Measurements from ENCODE around the gene NME4. TPM values are rescaled to one million over a fixed set of nuclear protein-coding genes. Genes with fewer than 3 reads are reported as not detected.

NME4 gene
- total and polyA plus RNA-seq, 2 donors (not counting 1 experiment from before 2014, with no cell fraction given) = 48.7 to 61.9 TPM

- peaks cover 7% of the 10 kb centered on the region for H3K4me1 Mint-ChIP-seq
- no peaks in the 10 kb centered on the region for H3K9me3 Mint-ChIP-seq (ENCODE audit: insufficient read depth)
- H3K4me1 ChIP-seq (ENCODE audit: control insufficient read depth in 2 of 2, insufficient read depth in 2 of 2, low read length in 2 of 2) = peaks cover 5 to 13% of the 10 kb centered on the region in 2 donors
- no peaks in the 10 kb centered on the region for H3K27me3 ChIP-seq (replicated peaks in 1 of 4; ENCODE audit: control extremely low read depth in 1 of 4, control insufficient read depth in 3 of 4, insufficient read depth in 4 of 4, low read length in 3 of 4)
- 86% methylated on average over 10 of the region's 12 CpGs for WGBS (ENCODE audit: insufficient coverage)
- intact Hi-C loops (cut with micrococcal nuclease) = loop anchor here (5.0 kb wide), 2 partner anchors 182 to 1207 kb away; partner anchors contain the start of genes CRAMP1 and IFT140
- peaks cover 0 to under 1% of the 10 kb centered on the region in 2 experiments for H3K36me3 ChIP-seq (replicated peaks in 1 of 2; ENCODE audit: control extremely low read depth in 1 of 2, control insufficient read depth in 1 of 2, extremely low read depth in 1 of 2, insufficient read depth in 2 of 2, low read length in 1 of 2)
- H3K27ac ChIP-seq (ENCODE audit: low read length in 2 of 2) = no peak overlapping the region
- H3K4me3 ChIP-seq (ENCODE audit: control extremely low read depth in 1 of 5, extremely low read depth in 1 of 5, insufficient read depth in 1 of 5, low read depth in 2 of 5, low read length in 4 of 5) = no peak overlapping the region
- ATAC-seq (ENCODE audit: low read depth) (no peak), DNase-seq (no peak)
- TF ChIP-seq EZH2 (IDR thresholded peaks at IDR 0.05; ENCODE audit: borderline replicate concordance, insufficient read depth, low read depth, low read length, poor library complexity, severe bottlenecking) = no peak
- TF ChIP-seq, protein P1, sequence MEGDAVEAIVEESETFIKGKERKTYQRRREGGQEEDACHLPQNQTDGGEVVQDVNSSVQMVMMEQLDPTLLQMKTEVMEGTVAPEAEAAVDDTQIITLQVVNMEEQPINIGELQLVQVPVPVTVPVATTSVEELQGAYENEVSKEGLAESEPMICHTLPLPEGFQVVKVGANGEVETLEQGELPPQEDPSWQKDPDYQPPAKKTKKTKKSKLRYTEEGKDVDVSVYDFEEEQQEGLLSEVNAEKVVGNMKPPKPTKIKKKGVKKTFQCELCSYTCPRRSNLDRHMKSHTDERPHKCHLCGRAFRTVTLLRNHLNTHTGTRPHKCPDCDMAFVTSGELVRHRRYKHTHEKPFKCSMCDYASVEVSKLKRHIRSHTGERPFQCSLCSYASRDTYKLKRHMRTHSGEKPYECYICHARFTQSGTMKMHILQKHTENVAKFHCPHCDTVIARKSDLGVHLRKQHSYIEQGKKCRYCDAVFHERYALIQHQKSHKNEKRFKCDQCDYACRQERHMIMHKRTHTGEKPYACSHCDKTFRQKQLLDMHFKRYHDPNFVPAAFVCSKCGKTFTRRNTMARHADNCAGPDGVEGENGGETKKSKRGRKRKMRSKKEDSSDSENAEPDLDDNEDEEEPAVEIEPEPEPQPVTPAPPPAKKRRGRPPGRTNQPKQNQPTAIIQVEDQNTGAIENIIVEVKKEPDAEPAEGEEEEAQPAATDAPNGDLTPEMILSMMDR (IDR thresholded peaks at IDR 0.05) = no peak
- H3K27me3 Mint-ChIP-seq = no peaks in the 10 kb centered on the region
- no peaks in the 10 kb centered on the region for H3K9me3 ChIP-seq (ENCODE audit: control extremely low read depth in 1 of 3, control insufficient read depth in 2 of 3, insufficient read depth in 1 of 3, low read length in 2 of 3)
- H2AFZ ChIP-seq (ENCODE audit: insufficient read depth, low read depth, low read length, poor library complexity, severe bottlenecking) = no peak overlapping the region
- no peak overlapping the region for H3K9ac ChIP-seq (ENCODE audit: low read length)
- H3K79me2 ChIP-seq (ENCODE audit: control insufficient read depth, insufficient read depth, low read length) = no peaks in the 10 kb centered on the region
- ChIA-PET CTCF (no interaction called here), POLR2A (no interaction called here)
- no peak overlapping the region for H3K4me3 Mint-ChIP-seq
- H3K27ac Mint-ChIP-seq = no peak overlapping the region
- H3K4me2 ChIP-seq (replicated peaks; ENCODE audit: low read depth, low read length, poor library complexity, severe bottlenecking) = no peak overlapping the region
- H4K20me1 ChIP-seq (ENCODE audit: control insufficient read depth, insufficient read depth, low read length, poor library complexity, severe bottlenecking) = no peaks in the 10 kb centered on the region
Observed at GRCh38 chr16:404971-405486, 8.0 kb downstream of the NME4 start.

DNA sequence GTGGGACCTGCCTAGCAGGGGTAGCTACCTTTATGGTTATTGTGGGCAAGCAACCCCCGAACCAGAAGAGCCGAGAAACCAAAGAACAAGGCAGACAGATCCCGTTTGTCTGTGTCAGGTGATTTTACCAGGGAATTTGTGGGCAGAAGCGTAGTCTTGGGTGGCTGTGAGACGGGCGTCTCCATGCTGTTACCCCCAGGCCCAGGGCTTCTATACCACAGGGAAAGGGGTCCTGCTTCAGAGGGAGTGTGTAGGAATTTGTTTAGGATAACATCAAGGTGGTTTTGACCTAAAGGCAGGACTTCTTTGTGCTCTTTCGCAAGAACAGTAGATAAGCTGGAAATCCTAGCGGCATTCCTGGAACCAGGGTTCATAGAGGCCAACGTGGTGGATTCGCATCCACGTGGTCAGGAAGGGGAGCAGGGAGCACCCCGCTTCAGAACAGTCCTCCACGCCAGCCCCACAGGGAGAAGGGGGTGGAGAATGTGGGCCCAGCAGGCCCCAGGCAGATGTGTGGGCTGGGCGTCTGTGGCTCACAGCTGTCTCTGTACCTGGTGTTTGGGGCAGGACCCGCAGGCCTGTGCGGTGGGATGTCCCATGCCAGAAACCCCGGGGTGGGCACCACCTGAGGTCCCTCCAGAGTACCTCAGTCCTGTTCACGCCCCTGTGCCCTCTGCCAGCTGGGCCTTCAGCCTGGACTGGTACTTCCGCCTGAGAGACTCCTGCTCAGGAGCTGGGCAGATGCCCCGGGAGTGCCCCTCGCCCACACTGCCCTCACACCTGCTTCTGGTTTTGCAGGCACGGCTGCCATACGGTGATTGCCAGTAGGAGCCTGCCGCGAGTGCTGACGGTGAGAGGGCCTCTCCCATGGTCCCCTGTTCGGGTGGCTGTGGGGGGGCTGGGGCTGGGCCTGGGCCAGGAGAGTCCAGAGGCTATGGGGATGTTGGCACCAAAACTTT, 8.8 kb downstream of the NME4 start:
- Mint-ChIP-seq H3K27me3 (no peaks in the 10 kb centered on the region), H3K9me3 (ENCODE audit: insufficient read depth) (no peaks in the 10 kb centered on the region), H3K4me1 (no peaks in the 10 kb centered on the region), H3K4me3 (no peak overlapping the region), H3K27ac (peak overlapping the region; percentile 37)
- ATAC-seq (ENCODE audit: low read depth) (no peak), DNase-seq (no peak)
- no peak overlapping the region for H3K4me2 ChIP-seq (replicated peaks; ENCODE audit: low read depth, low read length, poor library complexity, severe bottlenecking)
- no peaks in the 10 kb centered on the region for H4K20me1 ChIP-seq (ENCODE audit: control insufficient read depth, insufficient read depth, low read length, poor library complexity, severe bottlenecking)
- CTCF ChIA-PET = no interaction called here
- intact Hi-C loops (cut with micrococcal nuclease) = no loop called here
- H3K9ac ChIP-seq (ENCODE audit: low read length) = no peak overlapping the region
- 81% methylated on average over 27 of the region's 27 CpGs for WGBS (ENCODE audit: insufficient coverage)
- no peaks in the 10 kb centered on the region for H3K36me3 ChIP-seq (replicated peaks in 1 of 2; ENCODE audit: control extremely low read depth in 1 of 2, control insufficient read depth in 1 of 2, extremely low read depth in 1 of 2, insufficient read depth in 2 of 2, low read length in 1 of 2)
- H3K4me1 ChIP-seq (ENCODE audit: control insufficient read depth in 2 of 2, insufficient read depth in 2 of 2, low read length in 2 of 2) = peaks cover 0 to 6% of the 10 kb centered on the region in 2 donors
- POLR2A ChIA-PET = no interaction called here
- H3K79me2 ChIP-seq (ENCODE audit: control insufficient read depth, insufficient read depth, low read length) = no peaks in the 10 kb centered on the region
- H3K27me3 ChIP-seq (replicated peaks in 1 of 4; ENCODE audit: control extremely low read depth in 1 of 4, control insufficient read depth in 3 of 4, insufficient read depth in 4 of 4, low read length in 3 of 4) = no peaks in the 10 kb centered on the region
- H3K4me3 ChIP-seq (ENCODE audit: control extremely low read depth in 1 of 5, extremely low read depth in 1 of 5, insufficient read depth in 1 of 5, low read depth in 2 of 5, low read length in 4 of 5) = no peak overlapping the region
- H2AFZ ChIP-seq (ENCODE audit: insufficient read depth, low read depth, low read length, poor library complexity, severe bottlenecking) = no peak overlapping the region
- no peaks in the 10 kb centered on the region for H3K9me3 ChIP-seq (ENCODE audit: control extremely low read depth in 1 of 3, control insufficient read depth in 2 of 3, insufficient read depth in 1 of 3, low read length in 2 of 3)
- H3K27ac ChIP-seq (ENCODE audit: low read length in 2 of 2) = no peak overlapping the region
- TF ChIP-seq EZH2 (IDR thresholded peaks at IDR 0.05; ENCODE audit: borderline replicate concordance, insufficient read depth, low read depth, low read length, poor library complexity, severe bottlenecking) = no peak
- TF ChIP-seq, protein P1 (IDR thresholded peaks at IDR 0.05) = no peak
